Pancreas (tissue), 10 donors: ENCODE measurements around the gene NRN1L. TPM values are rescaled to one million over a fixed set of nuclear protein-coding genes. Genes with fewer than 3 reads are reported as not detected.

Experiments
- ATAC-seq, 4 donors: fragments of 200-7000 bp; cut with Tn5 transposase; one replicate each; pipeline versions ENCODE4 v1.8.0 to v1.9.1; 2020; ENCODE audit warnings: mild to moderate bottlenecking in 4 of 4, moderate library complexity in 4 of 4
- DNase-seq, 6 donors: peaks; one replicate each; pipeline ENCODE4 v3.0.0-alpha.2; 2020
- FAIRE-seq: peaks from 2 replicates; lab custom pipeline; 2012; peaks lifted over from hg19 to GRCh38; lab: Jason Lieb, UNC
- H3K27ac ChIP-seq, 4 donors: fragments of 200-600 bp; sonication (generic); 1 replicate in 3 of 4; 2 replicates in 1 of 4; pipeline versions ENCODE4 v1.5.0 to v1.8.0; 2020
- H3K27me3 ChIP-seq, 4 donors: fragments of 200-600 bp; one replicate each; pipeline ENCODE4 v1.8.0; 2021
- H3K36me3 ChIP-seq, 3 donors: fragments of 200-600 bp; sonication (generic) in 1 of 3; one replicate each; pipeline versions ENCODE4 v1.5.0 to v1.8.0; 2020 to 2021
- H3K4me1 ChIP-seq, 3 donors: fragments of 200-600 bp; one replicate each; pipeline ENCODE4 v1.8.0; 2021
- H3K4me3 ChIP-seq, 4 donors: fragments of 200-600 bp; sonication (generic) in 2 of 4; one replicate each; pipeline versions ENCODE4 v1.5.0 to v1.8.0; 2020 to 2021
- H3K9me3 ChIP-seq, 4 donors: fragments of 200-600 bp; one replicate each; pipeline ENCODE4 v1.8.0; 2021
- WGBS, 2 donors: extraction: QIAGEN DNeasy Blood & Tissue Kit; methylation state at CpG; one replicate each; pipeline ENCODE4 v1.1.7; 2013; 5-methylcytosine and 5-hydroxymethylcytosine counted together
- intact Hi-C, 3 donors: fragments of 100-400 bp; cut with DNase I; formaldehyde crosslinking; loops; one replicate each; pipeline versions ENCODE4 v1.11.1 to v1.14.2; 2022
- polyA plus RNA-seq, 2 donors: library from polyadenylated mRNA; stranded (reverse); fragments of 200-250 nt; gene quantifications; one replicate each; pipeline ENCODE4 v1.2.3, GENCODE V29; 2013
- total RNA-seq, 6 donors: library from RNA; stranded (reverse); fragmentation: NEBNext Ultra II Directional in 4 of 6; extraction: Animal tissue kit (Norgen Biotek cat#: 25700) in 4 of 6; gene quantifications; one replicate each; pipeline versions ENCODE4 v1.2.1 to v1.2.4, GENCODE V29; 2021 to 2023
- TF ChIP-seq, protein P1 (sequence below), 4 donors: fragments of 200-600 bp; sonication (generic) in 3 of 4; IDR thresholded peaks; one replicate each; pipeline versions ENCODE4 v1.5.0 to v1.8.0; 2021; ENCODE audit warnings: antibody characterized with exemption in 4 of 4
- donor health status: healthy with polysubstance abuse.
- donor health status: DM: no; HTN: no; CAD: no; lungs with moderate emphysema.
- donor health status: DM: no; HTN: no; CAD: no.
- donor health status: control.
- donor health status: control.
- donor health status: Bipolar disorder and iron deficiency.
- donor health status: DM: yes; HTN: yes; CAD: no.
- donor health status: DM: no; HTN: no; CAD: no.
- donor health status: DM: no; HTN: no; CAD: no.
- donor health status: DM: yes; HTN: yes; CAD: no.

The NRN1L gene
- total and polyA plus RNA-seq, 8 donors, result 0.34 to 4.2 (median 0.67) TPM; not detected in 3

- no peak for FAIRE-seq
- 94% methylated on average over 11 of the region's 11 CpGs for WGBS, 2 donors
- DNase-seq, result no peak
- Histone ChIP-seq H3K27me3 (no peaks in the 10 kb centered on the region), H3K9me3 (no peaks in the 10 kb centered on the region), H3K4me3 (no peak overlapping the region), H3K27ac (no peak overlapping the region), H3K4me1 (peaks cover 5 to 21% (median 8%) of the 10 kb centered on the region in 3 donors), H3K36me3 (peaks cover 16 to 58% (median 50%) of the 10 kb centered on the region in 3 donors)
- TF ChIP-seq, protein P1, sequence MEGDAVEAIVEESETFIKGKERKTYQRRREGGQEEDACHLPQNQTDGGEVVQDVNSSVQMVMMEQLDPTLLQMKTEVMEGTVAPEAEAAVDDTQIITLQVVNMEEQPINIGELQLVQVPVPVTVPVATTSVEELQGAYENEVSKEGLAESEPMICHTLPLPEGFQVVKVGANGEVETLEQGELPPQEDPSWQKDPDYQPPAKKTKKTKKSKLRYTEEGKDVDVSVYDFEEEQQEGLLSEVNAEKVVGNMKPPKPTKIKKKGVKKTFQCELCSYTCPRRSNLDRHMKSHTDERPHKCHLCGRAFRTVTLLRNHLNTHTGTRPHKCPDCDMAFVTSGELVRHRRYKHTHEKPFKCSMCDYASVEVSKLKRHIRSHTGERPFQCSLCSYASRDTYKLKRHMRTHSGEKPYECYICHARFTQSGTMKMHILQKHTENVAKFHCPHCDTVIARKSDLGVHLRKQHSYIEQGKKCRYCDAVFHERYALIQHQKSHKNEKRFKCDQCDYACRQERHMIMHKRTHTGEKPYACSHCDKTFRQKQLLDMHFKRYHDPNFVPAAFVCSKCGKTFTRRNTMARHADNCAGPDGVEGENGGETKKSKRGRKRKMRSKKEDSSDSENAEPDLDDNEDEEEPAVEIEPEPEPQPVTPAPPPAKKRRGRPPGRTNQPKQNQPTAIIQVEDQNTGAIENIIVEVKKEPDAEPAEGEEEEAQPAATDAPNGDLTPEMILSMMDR (IDR thresholded peaks at IDR 0.05), result no peak
- no peak for ATAC-seq
- intact Hi-C loops, result no loop called here
These were observed 7.6 kb upstream of the NRN1L start for GRCh38 chr16:67877064-67877463.

DNA sequence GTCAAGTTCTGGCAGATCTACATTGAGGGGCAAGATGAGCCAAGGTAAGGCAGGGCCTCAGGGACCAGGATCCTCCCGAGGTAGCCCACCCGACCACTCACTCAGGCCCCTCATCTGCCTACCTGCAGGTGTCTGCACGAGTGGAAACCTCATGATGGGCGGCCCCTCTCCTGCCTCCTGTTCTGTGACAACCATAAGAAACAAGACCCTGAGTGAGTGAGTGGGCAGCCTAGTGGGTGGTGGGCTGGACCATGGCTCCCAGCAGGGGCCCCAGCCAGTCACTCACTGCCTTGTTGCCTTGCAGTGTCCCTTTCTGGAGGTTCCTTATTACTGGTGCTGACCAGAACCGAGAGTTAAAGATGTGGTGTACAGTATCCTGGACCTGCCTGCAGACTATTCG is 6.5 kb upstream of the NRN1L start:
- H3K4me3 ChIP-seq, result no peak overlapping the region
- no peaks in the 10 kb centered on the region for H3K9me3 ChIP-seq
- no peak for DNase-seq
- TF ChIP-seq, protein P1 (IDR thresholded peaks at IDR 0.05), result no peak
- no peak for FAIRE-seq
- ATAC-seq, result no peak
- intact Hi-C loops, result no loop called here
- WGBS, 2 donors, result 83 to 89% methylated on average over 6 of the region's 6 CpGs
- peaks cover 0 to 16% (median 8%) of the 10 kb centered on the region in 3 donors for H3K4me1 ChIP-seq
- peaks cover 16 to 70% (median 58%) of the 10 kb centered on the region in 3 donors for H3K36me3 ChIP-seq
- H3K27me3 ChIP-seq, result no peaks in the 10 kb centered on the region
- no peak overlapping the region for H3K27ac ChIP-seq

GRCh38 chr16:67878846-67879245 is 5.8 kb upstream of the NRN1L start:
- Histone ChIP-seq H3K36me3 (peaks cover 16 to 70% (median 62%) of the 10 kb centered on the region in 3 donors), H3K4me3 (no peak overlapping the region), H3K27ac (no peak overlapping the region), H3K9me3 (no peaks in the 10 kb centered on the region), H3K27me3 (no peaks in the 10 kb centered on the region), H3K4me1 (peaks cover 0 to 13% (median 6%) of the 10 kb centered on the region in 3 donors)
- DNase-seq (no peak), ATAC-seq (no peak), FAIRE-seq (no peak)
- WGBS, 2 donors, result 95% methylated on average over 9 of the region's 9 CpGs
- intact Hi-C loops, result no loop called here
- TF ChIP-seq, protein P1 (IDR thresholded peaks at IDR 0.05), result no peak

GRCh38 chr16:67879462-67879861 is 5.2 kb upstream of the NRN1L start:
- Histone ChIP-seq H3K36me3 (peaks cover 16 to 70% (median 62%) of the 10 kb centered on the region in 3 donors), H3K4me3 (no peak overlapping the region), H3K27me3 (no peaks in the 10 kb centered on the region), H3K9me3 (no peaks in the 10 kb centered on the region), H3K4me1 (peaks cover 0 to 7% (median 0%) of the 10 kb centered on the region in 3 donors), H3K27ac (no peak overlapping the region)
- ATAC-seq, result no peak
- intact Hi-C loops, result no loop called here
- FAIRE-seq, result no peak
- WGBS, 2 donors, result 92 to 95% methylated on average over 10 to 12 of the region's 12 CpGs
- TF ChIP-seq, protein P1 (IDR thresholded peaks at IDR 0.05), result no peak
- no peak for DNase-seq

- Histone ChIP-seq H3K27me3 (no peaks in the 10 kb centered on the region), H3K9me3 (no peaks in the 10 kb centered on the region), H3K36me3 (peaks cover 16 to 70% (median 62%) of the 10 kb centered on the region in 3 donors), H3K4me1 (peaks cover 0 to 2% (median 0%) of the 10 kb centered on the region in 3 donors), H3K27ac (no peak overlapping the region), H3K4me3 (no peak overlapping the region)
- FAIRE-seq (no peak), ATAC-seq (no peak), DNase-seq (no peak)
- TF ChIP-seq, protein P1 (IDR thresholded peaks at IDR 0.05), result no peak
- intact Hi-C loops, result loop anchor here in 1 of 3 donors (5.0 to 10.0 kb wide), 2 partner anchors 52 to 155 kb away; partner anchors contain the start of gene CTRL
- WGBS, 2 donors, result 58 to 76% methylated on average over 3 to 5 of the region's 5 CpGs
These were observed 4.7 kb upstream of the NRN1L start for GRCh38 chr16:67879936-67880335.
